Upper lobe of left lung (tissue), 4 donors: Measurements from ENCODE around the gene GALNT3.

Experiments
- POLR2AphosphoS5 ChIP-seq, 2 donors: sonication (generic); formaldehyde crosslinking; IDR thresholded peaks; one replicate each; pipeline ENCODE4 v1.5.1; 2017; ENCODE audit warnings: antibody characterized with exemption in 2 of 2
- TF ChIP-seq, protein P1 (sequence below), 6 experiments: fragments of 450-650 bp in 4 of 6; fragments of 200-600 bp in 2 of 6; sonication (generic) in 2 of 6; IDR thresholded peaks; one replicate each; pipeline ENCODE4 v1.5.1; 2016 to 2019; ENCODE audit warnings: antibody characterized with exemption in 6 of 6

GRCh38 chr2:165791421-165792103, 2.5 kb downstream of the GALNT3 start:
- TF ChIP-seq, protein P1, sequence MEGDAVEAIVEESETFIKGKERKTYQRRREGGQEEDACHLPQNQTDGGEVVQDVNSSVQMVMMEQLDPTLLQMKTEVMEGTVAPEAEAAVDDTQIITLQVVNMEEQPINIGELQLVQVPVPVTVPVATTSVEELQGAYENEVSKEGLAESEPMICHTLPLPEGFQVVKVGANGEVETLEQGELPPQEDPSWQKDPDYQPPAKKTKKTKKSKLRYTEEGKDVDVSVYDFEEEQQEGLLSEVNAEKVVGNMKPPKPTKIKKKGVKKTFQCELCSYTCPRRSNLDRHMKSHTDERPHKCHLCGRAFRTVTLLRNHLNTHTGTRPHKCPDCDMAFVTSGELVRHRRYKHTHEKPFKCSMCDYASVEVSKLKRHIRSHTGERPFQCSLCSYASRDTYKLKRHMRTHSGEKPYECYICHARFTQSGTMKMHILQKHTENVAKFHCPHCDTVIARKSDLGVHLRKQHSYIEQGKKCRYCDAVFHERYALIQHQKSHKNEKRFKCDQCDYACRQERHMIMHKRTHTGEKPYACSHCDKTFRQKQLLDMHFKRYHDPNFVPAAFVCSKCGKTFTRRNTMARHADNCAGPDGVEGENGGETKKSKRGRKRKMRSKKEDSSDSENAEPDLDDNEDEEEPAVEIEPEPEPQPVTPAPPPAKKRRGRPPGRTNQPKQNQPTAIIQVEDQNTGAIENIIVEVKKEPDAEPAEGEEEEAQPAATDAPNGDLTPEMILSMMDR (IDR thresholded peaks at IDR 0.05): no peak
- TF ChIP-seq POLR2AphosphoS5 (IDR thresholded peaks at IDR 0.05): no peak
